GM03348 (cell line): Measurements from ENCODE around the gene GABRB3.
A peak's percentile ranks its signal among the peaks of the same experiment; 100 is the strongest.

Source experiments
- DNase-seq: peaks from one replicate; pipeline ENCODE4 v3.0.0; 2012; ENCODE audit warnings: low spot score

Gene GABRB3

DNA sequence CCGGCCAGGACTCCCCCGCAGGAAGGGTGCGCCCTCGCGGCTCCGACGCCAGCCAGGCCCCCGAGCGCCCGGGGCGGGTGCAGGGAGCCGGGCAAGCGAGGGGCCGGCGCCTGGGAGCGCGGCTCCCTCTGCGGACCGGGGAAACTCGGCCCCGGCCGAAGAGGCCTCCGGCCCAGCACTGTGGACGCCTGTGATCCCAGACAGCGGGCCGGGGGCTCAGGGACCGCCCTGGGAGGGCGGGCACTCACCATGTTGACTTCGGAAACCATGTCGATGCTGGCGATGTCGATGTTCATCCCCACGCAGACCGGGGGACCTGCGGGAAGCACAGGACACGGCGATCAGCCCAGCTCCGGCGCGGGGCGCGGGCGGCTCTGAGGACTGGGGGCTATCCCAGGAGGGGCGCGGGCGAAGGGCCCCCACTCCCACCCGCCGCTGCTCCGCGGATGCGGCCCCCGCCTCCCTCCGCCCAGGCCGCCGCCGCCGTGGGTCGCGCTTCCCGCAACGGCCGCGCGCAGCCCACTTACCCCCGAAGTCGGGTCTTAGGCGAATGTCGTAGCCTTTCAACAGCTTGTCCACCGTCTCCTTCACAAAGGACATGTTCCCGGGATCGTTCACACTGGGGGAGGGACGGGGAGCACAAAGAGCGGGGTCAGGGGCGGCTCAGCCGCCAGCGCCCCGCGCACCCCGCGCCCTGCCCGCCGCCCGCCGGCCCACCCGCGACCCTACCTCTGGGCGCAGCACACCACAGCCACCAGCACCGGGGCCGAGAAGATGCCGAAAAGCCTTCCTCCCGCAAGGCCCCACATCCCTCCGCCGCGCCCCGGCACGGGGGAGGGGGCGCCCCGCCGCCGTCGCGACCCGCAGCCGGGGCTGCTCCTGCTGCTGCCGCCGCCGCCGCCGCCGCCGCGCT lies at the start of gene GABRB3:
TSS of gene GABRB3 (minus strand) at position 913 of the 913 bp plus-strand sequence.
- DNase-seq = peak; percentile 12

DNA sequence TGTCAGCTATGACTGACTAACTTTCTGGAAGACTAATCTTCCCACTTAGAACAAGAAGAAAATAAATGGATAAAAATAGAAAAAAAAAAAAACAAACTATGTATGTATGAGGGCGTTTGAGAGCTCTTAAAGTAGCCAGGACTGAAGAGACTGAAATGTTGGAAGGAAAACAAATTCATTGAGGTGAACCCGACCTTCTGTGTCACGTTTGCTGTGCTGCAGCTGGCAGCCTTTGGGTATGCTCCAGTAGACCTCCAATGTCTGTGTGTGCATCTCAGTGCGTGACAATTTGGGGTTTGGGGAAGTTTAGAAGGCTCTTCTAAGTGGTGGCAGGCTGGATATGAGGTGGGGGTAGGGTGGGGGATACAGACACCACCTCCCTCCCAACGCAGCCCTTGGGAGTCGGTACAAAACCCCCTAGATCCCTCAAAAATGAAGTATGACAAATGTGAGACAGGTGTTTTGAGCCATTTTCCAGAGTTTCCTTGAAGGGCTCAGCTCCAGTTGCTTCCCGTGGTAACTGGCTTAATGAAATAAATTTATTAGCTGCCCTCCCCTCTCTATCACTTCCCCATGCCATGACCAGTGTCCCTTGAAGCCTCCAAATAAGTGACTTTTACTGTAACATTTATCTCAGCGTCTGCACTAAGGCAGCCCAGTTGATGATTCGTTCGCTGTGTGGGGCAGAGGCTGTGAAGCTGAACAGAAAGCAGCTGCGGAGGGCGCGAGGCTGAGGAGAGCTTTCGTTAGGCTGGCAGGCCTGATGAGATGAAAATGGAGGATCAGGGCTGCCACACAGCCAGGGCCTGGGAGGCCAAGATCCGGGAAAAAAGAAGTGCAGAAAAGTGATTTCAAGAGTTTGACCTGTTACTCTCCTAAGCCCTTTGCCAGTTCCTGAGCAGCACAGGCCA lies 34.9 kb upstream of the GABRB3 start:
- DNase-seq = no peak

DNA sequence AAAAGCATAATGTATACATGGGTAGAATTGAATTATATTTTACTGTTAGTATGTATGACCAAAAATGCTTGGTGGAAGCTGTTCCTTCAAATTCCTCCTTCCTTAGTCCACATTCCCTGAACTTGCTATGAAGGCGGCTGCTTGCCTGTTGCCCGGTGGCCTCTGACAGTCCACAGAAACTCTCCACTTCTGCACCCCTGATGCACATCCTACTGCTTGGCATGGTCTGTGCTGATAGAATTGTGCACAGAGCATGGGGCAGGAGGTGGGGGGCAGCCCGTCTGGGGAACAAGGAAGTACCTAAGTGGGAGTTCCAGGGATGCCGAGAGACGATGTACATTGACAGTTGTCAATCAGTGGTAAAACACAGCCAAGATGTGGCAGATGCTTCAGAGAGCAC lies 33.7 kb upstream of the GABRB3 start:
- DNase-seq = no peak

DNA sequence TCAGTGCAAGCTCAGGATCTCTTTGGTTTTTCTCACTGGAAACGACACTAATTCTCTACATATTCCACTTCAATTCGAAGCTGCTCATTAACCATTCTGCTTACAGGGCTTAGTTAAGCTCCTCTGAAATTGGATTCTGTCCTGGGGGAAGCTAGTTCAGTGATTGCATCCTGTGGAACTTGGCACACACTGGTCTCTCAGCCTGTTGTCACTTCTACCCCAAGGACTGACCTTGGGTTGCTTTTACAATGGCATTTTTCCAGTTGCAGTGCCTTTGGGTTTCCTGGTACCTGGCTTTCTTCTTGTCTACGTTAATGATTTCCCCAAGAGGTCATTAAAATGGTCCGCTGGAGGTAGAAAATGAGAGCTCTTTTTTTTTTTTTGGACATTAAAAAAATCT lies 33.3 kb upstream of the GABRB3 start:
- no peak for DNase-seq

DNA sequence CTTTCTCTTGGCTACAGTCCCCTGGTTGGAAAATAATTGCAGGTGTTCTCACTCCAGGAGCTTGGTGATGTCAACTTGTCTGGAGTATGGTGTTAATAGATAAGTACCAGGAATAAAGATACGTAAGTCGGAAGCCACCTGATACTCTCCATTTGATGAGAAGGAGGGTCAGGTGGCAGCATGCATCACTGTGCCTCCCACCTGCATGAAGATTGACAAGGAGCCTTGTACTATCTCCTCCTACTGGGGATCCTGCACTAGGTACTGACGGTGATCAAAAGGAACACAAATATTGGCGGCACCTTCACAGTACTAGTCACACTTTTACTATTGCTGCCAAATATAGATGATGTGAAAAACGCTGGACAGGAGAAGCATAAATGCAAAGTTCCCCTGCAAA lies 32.6 kb upstream of the GABRB3 start:
- DNase-seq = no peak

DNA sequence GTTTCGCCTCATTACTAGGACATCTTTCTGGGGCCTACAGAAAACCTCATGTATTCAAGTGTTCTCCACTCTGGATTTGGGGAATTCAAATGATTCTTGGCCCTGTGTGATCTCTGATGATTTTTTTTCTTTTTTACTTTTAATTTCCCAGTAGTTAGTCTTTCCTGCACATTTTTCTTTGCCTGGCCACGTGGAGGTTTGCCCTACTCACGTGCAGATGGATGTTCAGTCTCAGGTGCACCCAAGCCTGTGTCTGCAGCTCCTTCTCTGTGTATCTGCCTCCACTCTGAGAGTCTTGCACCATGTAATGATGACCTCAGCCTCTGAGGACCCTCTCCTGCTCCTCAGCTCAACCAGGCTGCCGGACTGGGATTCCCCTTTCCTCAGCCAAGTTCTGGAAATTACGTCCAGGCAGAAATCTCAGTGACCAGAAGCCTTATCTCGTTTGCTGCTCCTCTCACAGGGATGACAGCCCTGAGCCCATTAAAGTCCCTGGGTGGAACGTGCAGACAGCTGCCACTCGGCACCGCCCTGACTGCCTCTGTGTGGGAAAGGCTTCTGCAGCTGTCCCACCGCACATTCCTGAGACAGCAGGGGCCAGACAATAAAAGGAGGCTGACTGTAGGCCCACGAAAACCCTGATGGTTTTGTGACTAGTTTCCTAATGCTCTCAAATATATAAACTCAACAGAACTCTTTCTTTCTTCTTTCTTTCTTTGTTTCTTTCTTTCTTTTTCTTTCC lies 31.4 kb upstream of the GABRB3 start:
- DNase-seq = no peak

DNA sequence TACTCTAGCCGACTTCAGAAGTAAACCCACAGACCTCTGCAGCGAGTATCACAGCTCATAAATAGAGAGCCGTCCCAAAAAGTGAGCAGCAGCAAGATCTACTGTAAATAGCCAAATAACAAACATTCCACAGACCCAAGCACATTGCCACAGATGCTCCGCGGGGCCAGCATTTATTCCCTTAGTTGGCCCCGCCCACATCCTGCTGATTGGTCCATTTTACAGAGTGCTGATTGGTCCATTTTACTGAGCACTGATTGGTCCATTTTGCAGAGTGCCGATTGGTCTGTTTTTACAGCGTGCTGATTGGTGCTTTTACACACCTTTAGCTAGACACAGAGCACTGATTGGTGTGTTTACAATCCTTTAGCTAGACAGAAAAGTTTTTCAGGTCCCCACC lies 17.3 kb upstream of the GABRB3 start:
- no peak for DNase-seq

DNA sequence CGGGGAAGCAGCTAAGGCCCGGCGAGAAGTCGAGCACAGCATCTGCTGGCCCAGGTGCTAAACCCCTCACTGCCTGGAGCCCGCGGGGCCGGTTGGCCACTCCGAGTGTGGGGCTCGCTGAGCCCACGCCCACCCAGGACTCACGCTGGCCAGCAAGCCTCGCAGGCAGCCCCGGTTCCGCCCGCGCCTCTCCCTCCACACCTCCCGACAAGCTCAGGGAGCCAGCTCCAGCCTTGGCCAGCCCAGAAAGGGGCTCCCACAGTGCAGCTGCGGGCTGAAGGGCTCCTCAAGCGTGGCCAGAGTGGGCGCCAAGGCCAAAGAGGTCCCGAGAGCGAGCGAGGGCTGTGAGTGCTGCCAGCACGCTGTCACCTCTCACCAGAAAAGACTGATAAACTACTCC lies 8.9 kb upstream of the GABRB3 start:
- DNase-seq = no peak

DNA sequence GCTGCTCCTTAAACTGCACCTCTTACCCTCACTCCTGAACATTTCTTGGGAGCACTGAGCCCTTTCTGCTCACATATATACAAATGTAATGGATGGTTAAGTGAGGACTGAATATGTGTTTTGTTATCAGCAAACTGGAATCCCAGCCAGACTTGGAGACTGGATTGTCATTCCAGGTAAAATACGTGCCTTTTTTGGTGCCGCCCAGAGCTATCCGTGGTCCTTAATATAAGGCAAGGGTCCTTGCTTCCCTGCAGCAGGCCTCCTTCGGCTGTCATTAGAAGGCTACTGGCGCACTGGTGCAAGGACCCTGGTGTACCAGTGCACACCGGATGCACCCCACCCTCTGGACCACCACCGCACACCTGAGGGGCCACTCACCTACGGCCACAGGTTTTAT lies 1.1 kb upstream of the GABRB3 start:
- no peak for DNase-seq

DNA sequence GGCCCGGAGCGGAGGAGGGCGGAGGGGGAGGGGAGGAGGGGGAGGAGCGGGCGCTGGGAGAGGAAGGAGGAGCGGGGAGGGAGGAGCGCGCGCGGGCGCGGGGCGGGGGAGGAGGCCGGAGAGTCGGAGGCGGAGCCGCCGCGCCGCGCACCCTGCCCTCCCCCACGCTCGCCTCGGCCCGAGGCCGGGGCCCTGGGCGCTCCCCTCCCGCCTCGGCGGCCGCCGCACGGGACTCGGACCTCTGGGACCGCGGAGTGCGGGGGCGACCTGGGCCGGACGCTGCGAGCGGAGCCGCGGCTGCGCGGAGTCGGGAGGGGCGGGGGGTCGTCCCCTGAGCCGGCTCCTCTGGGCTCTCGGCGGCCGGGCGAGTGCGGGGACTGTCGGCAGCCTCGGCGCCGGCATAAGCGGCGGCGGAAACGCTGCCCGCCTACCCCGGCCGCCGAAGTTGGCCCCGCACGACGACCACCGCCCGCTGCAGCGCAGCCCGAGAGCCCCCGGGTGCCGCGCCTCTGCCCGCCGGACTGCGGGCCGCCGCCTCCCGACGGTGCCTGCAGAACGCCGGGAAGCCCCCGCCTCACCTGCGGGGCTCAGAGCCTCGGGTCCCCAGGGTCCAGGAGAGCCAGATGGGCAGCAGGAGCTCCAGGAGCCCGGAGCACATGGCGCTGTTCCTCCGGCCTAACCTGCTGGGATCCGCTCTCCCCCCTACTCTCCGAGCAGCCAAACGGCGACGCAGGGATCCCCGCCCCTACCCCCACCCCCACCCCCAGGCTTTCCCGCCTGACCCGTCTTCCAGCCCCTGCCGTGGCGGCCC lies 406 bp upstream of the GABRB3 start:
- peak; percentile 63 for DNase-seq

DNA sequence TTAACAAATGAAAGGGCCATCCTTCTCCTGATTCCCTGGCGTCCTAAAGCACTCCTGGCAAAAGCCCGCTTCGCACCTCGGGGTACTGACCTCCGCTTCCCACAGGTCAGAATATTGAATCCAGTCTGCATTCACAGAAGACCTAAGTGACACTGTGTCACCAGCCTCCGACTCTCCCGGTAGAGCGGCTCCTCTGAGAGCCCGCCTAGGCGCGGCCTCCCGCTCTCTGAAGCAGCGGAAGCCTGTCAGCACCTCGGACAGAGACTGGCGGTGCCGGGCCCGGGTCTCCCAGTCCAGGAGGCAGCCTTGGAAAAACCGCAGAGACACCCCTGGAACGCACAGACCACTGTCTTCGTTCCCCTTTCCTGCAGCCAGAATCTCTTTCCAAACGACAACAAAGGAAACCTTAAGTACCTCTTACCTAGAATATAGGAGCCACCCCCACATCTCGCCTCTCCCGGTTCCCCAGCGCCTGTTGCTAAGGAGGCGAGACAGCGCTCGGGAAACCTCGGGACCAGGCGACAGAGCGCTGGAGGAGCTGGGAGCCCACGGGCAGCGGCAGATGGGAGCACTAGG lies 1.2 kb downstream of the GABRB3 start:
- DNase-seq = peak; percentile 25

DNA sequence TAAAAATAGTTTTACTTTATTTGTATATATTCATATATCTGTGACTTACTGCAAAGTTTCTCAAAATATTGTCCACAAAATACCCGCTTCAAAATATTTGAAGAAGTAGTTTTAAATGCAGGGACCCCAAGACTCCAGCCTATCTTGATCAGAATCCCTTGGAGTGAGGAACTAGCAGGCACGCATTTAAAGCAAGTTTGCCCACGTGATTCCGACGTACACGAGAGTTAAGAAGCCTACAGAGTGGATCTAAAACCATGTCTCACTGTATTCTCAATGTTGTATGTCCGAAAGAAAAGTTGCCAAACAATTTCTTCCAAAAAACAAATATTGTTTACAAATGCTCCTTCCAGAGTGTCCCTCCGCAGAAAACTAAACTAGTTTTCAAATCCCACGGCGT lies 1.7 kb downstream of the GABRB3 start:
- DNase-seq = no peak

DNA sequence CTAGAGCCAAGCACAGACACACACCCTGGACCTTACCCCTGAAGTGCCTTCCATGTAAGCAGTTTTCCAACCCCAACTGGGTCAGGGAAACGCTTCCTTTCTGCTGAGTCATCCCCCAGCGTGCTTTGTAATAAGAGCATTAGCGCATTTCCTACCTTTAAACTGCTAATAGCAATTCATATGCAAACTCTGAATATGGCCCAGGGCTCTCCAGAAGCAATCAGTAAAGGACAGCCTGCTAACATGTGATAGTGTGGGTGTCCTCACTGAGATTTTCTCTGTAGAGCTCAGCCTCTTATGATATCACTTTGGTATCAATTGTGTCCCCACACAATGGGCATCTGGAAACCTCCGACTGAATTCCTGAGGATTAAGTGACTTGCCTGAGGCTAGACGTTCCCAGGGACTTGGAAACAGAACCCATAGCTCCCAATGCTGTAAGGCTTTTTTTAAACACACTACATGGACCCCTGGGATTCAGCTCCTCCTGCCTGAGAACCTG lies 5.6 kb downstream of the GABRB3 start:
- no peak for DNase-seq

DNA sequence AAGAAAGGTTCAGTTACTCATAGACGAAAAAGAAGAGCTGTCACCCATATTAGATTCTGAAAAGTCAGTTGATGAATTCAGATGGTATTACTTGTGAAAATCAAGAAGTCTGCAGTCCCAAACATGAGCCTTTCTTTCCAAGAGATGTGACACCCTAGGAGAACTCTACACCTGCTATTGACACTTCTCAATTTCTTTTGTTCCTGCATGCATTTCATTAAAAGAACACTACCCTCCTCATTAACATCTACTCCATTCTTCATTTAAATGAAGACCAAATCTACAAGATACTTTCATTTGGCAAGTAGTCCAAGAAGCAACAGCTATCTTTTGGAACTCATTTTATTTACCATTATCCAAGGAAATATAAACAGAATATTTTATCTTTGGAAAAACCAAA lies 6.6 kb downstream of the GABRB3 start:
- no peak for DNase-seq

DNA sequence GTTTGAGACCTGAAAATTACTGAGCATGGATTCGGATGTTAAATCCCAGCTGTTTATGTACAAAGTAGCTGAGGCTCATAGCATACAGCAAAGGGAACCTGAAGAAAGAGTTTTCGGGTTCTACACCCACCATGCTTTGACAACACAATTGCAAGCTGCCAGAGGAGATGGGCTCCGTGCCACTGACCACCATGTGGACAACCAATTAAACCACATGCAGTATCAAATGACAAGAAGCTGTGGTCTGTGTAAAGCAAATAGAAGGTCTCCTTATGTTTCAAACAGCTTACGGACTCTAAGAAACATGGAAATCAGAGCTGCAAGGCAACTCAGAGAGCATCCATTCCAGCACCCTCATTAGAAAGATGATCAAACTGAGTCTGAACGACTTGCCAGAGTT lies 12.9 kb downstream of the GABRB3 start:
- no peak for DNase-seq

DNA sequence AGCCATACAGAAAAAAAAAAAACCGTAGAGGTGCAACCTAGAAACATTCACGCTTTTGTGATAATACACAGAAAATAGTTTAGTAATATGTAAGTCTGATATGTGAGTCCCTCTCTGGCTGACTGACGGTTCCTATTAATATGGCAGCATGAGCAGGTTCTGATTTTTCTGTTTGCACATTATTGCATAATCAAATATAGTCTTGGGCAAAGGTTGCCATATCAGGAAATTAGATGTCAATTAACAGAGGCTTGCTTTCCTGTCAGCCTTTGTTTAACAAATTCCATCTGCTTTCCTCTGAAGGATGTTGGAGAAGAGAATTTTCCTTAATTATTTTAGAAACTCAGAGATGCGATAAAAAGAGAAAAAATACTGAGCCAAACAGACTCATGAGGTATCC lies 14.8 kb downstream of the GABRB3 start:
- no peak for DNase-seq

DNA sequence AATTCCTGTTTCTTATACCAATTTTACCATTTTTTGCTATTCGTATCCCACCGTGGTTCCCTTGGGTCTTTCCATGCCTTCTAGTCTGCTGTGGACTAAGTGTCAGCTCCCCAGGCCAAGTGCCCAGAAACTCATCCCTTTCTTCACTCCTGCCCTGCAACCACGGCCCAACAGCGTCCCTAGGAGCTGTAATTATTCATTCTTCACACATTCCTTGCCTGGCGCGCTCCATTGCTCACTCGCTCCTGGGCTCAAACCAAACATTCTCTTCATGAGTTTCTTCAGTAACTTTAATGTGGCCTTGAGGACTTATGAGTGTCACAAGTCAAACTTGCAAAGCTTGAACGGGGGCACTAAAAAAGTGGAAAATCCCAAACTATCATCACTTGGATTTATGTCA lies 15.7 kb downstream of the GABRB3 start:
- no peak for DNase-seq

DNA sequence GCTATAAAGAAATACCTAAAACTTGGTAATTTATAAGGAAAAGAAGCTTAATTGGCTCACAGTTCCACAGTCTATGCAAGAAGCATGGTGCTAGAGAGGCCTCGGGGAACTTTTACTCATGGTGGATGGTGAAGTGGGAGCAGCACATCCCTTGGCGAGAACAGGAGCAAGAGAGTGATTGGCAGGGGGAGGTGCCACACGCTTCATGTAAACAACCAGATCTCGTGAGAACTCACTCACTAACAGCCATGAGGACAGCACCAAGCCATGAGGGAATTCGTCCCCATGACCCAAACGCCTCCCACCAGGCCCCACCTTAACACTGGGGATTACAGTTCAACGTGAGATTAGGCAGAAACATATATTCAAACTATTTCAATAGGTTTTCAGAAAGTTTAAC lies 28.0 kb downstream of the GABRB3 start:
- DNase-seq = no peak

DNA sequence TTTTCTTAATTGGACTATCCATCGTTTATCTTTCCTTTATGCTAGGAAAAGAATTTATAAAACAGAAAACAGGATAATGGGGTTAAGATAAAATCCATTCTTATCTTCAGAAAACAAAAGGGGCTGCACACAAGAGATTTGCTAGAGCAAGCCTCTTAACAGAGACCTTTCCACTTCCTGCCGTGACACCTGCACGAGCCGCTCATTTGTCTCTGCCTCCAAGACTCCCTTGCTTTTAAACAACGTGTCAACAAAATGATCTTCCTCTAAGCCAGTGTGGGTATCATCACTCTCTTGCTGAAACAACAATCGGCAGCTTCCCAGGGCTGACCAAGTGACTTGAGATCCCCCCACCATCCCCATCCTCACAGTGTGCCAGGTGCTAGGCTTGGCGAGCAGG lies 33.1 kb downstream of the GABRB3 start:
- no peak for DNase-seq

DNA sequence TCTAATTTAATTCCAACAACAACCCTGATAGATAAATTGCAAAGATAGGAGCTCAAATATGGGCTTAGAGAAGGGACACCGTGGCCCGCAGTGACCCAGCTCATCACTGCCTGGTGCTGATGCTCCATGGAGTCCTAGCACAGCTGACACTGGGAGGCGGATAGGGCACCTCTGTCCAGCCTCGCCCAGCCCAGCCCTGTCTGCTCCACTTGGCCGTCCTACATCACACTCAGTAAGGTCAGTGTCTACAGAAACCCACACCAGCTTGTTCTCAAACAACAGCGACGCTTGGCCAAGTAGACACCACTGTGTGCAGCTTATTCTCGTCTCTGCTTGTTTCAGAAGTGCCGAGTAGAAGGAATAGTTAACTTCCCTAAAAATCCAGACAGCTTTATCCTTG lies 33.9 kb downstream of the GABRB3 start:
- no peak for DNase-seq
